MCF 10A (cell line): ENCODE data around the gene ANTKMT. TPM values are rescaled to one million over a fixed set of nuclear protein-coding genes. Genes with fewer than 3 reads are reported as not detected.

Experiments used
- BruUV-seq: library from RNA; stranded (reverse); fragments of 400-500 nt; replicated peaks from 2 replicates; lab custom pipeline; 2021; lab: Mats Ljungman, UMichigan
- CTCF ChIA-PET: fragments of 300-600 bp; sonication (Branson Sonifier 250); formaldehyde crosslinking; extraction: SDS; loops from one replicate; lab custom pipeline; 2021; ENCODE audit warnings: antibody characterized with exemption, inconsistent platforms; lab: Yijun Ruan, JAX
- POLR2A ChIA-PET: fragments of 300-600, 350-650 bp; sonication (Branson Sonifier 250); formaldehyde crosslinking; extraction: SDS; loops from one replicate; lab custom pipeline; 2020; ENCODE audit warnings: antibody characterized with exemption, inconsistent platforms; lab: Yijun Ruan, JAX
- DNase-seq: peaks from one replicate; pipeline ENCODE4 v3.0.0-alpha.2; 2018; ENCODE audit not compliant: unreplicated experiment
- H3K27ac Mint-ChIP-seq: one replicate; pipeline ENCODE4 v1.8.0; 2022; ENCODE audit warnings: mild to moderate bottlenecking, low read depth, mixed read lengths; ENCODE audit not compliant: unreplicated experiment
- H3K27me3 Mint-ChIP-seq: one replicate; pipeline ENCODE4 v1.8.0; 2022; ENCODE audit warnings: mixed read lengths; ENCODE audit not compliant: insufficient read depth, unreplicated experiment
- H3K36me3 Mint-ChIP-seq: one replicate; pipeline ENCODE4 v1.8.0; 2022; ENCODE audit warnings: mild to moderate bottlenecking, moderate library complexity, mixed read lengths; ENCODE audit not compliant: insufficient read depth, unreplicated experiment
- H3K4me1 Mint-ChIP-seq: one replicate; pipeline ENCODE4 v1.8.0; 2022; ENCODE audit warnings: mixed read lengths; ENCODE audit not compliant: insufficient read depth, unreplicated experiment
- H3K4me3 Mint-ChIP-seq: one replicate; pipeline ENCODE4 v1.8.0; 2022; ENCODE audit warnings: mild to moderate bottlenecking, moderate library complexity, mixed read lengths; ENCODE audit not compliant: unreplicated experiment
- H3K9me3 Mint-ChIP-seq: one replicate; pipeline ENCODE4 v1.8.0; 2022; ENCODE audit warnings: mixed read lengths; ENCODE audit not compliant: unreplicated experiment
- CTCF ChIP-seq: fragments of 200-600 bp; IDR thresholded peaks from one replicate; pipeline ENCODE4 v1.8.0; 2022; ENCODE audit warnings: antibody characterized with exemption, mild to moderate bottlenecking; ENCODE audit not compliant: unreplicated experiment
- intact Hi-C: fragments of 100-400 bp; cut with micrococcal nuclease; formaldehyde crosslinking; loops from 2 replicates; pipeline ENCODE4 v1.14.1; 2022
- total RNA-seq: library from RNA; stranded (reverse); gene quantifications from 2 replicates; pipeline ENCODE4 v1.2.3, GENCODE V29; 2022

ANTKMT gene
- total RNA-seq, 1 experiment from 2014 or later: 54.7 TPM

- no peak for TF ChIP-seq CTCF
- Mint-ChIP-seq H3K4me1 (peaks cover 10% of the 10 kb centered on the region), H3K27ac (no peak overlapping the region), H3K36me3 (no peaks in the 10 kb centered on the region), H3K4me3 (no peak overlapping the region), H3K27me3 (no peaks in the 10 kb centered on the region), H3K9me3 (no peaks in the 10 kb centered on the region)
- BruUV-seq: no TSS peak
- no peak for DNase-seq
- ChIA-PET POLR2A (interaction anchor here (0.8 to 2.0 kb wide), 2 partner anchors 9 to 13 kb away, joined by 3 to 6 read pairs; no protein-coding TSS in a partner anchor), CTCF (interaction anchor here (0.7 kb wide), 1 partner anchor 291 kb away, joined by 3 read pairs; no protein-coding TSS in a partner anchor)
- intact Hi-C loops: no loop called here
Measured at GRCh38 chr16:763369-764183, 42.6 kb downstream of the ANTKMT start.

GRCh38 chr16:764184-764750 is 43.3 kb downstream of the ANTKMT start:
- POLR2A ChIA-PET: no interaction called here
- BruUV-seq: no TSS peak

GRCh38 chr16:764848-765487 is 44.0 kb downstream of the ANTKMT start:
- Mint-ChIP-seq H3K4me1 (peaks cover 10% of the 10 kb centered on the region), H3K27ac (no peak overlapping the region), H3K4me3 (no peak overlapping the region), H3K27me3 (no peaks in the 10 kb centered on the region), H3K36me3 (no peaks in the 10 kb centered on the region), H3K9me3 (no peaks in the 10 kb centered on the region)
- BruUV-seq: no TSS peak
- DNase-seq: no peak
- ChIA-PET POLR2A (no interaction called here), CTCF (no interaction called here)
- no peak for TF ChIP-seq CTCF
- intact Hi-C loops: no loop called here

More at GRCh38 chr16:764184-764750, 43.3 kb downstream of the ANTKMT start:
- intact Hi-C loops: no loop called here
- no peak for TF ChIP-seq CTCF
- peaks cover 10% of the 10 kb centered on the region for H3K4me1 Mint-ChIP-seq
- no peaks in the 10 kb centered on the region for H3K27me3 Mint-ChIP-seq
- H3K4me3 Mint-ChIP-seq: no peak overlapping the region
- no peaks in the 10 kb centered on the region for H3K36me3 Mint-ChIP-seq
- DNase-seq: no peak
- no peaks in the 10 kb centered on the region for H3K9me3 Mint-ChIP-seq
- CTCF ChIA-PET: no interaction called here
- H3K27ac Mint-ChIP-seq: no peak overlapping the region

GRCh38 chr16:765488-765865 is 44.5 kb downstream of the ANTKMT start:
- no peak for TF ChIP-seq CTCF
- Mint-ChIP-seq H3K4me1 (peaks cover 10% of the 10 kb centered on the region), H3K9me3 (no peaks in the 10 kb centered on the region), H3K27ac (no peak overlapping the region), H3K4me3 (no peak overlapping the region), H3K27me3 (no peaks in the 10 kb centered on the region), H3K36me3 (no peaks in the 10 kb centered on the region)
- intact Hi-C loops: no loop called here
- CTCF ChIA-PET: interaction anchor here (1.0 kb wide), 1 partner anchor 10 kb away, joined by 3 read pairs; no protein-coding TSS in a partner anchor
- DNase-seq: no peak
- BruUV-seq: no TSS peak
- POLR2A ChIA-PET: no interaction called here
